Peyer's patch (tissue), 4 donors: ENCODE measurements around the gene ACTG2. TPM values are rescaled to one million over a fixed set of nuclear protein-coding genes. Genes with fewer than 3 reads are reported as not detected.

ENCODE experiments used
- DNase-seq, 3 donors: peaks; one replicate each; pipeline ENCODE4 v3.0.0-alpha.2; 2017 to 2019
- H3K27ac ChIP-seq, 4 donors: fragments of 200-600 bp; sonication (generic); one replicate each; pipeline ENCODE4 v1.5.1; 2016 to 2019
- H3K27me3 ChIP-seq, 2 donors: fragments of 200-600 bp; sonication (generic); one replicate each; pipeline ENCODE4 v1.5.1; 2019
- H3K36me3 ChIP-seq, 3 donors: fragments of 200-600 bp; sonication (generic); one replicate each; pipeline ENCODE4 v1.5.1; 2016 to 2019
- H3K4me1 ChIP-seq, 4 donors: fragments of 200-600 bp; sonication (generic); one replicate each; pipeline ENCODE4 v1.5.1; 2016 to 2019
- H3K4me3 ChIP-seq, 4 donors: fragments of 200-600 bp; sonication (generic); 1 replicate in 3 of 4; 2 replicates in 1 of 4; pipeline ENCODE4 v1.5.1; 2016 to 2019; ENCODE audit warnings: mild to moderate bottlenecking in 1 of 4
- H3K9me3 ChIP-seq, 4 donors: fragments of 200-600 bp; sonication (generic); one replicate each; pipeline ENCODE4 v1.5.1; 2016 to 2019; ENCODE audit warnings: mild to moderate bottlenecking in 1 of 4
- CTCF ChIP-seq, 6 experiments: fragments of 450-650 bp in 4 of 6; fragments of 200-600 bp in 2 of 6; sonication (generic) in 1 of 6; IDR thresholded peaks; one replicate each; pipeline ENCODE4 v1.5.1; 2017 to 2019; ENCODE audit warnings: antibody characterized with exemption in 6 of 6, mild to moderate bottlenecking in 3 of 6, moderate library complexity in 1 of 6
- POLR2A ChIP-seq, 2 donors: fragments of 450-650 bp; IDR thresholded peaks; one replicate each; pipeline ENCODE4 v1.5.1; 2017; ENCODE audit warnings: antibody characterized with exemption in 2 of 2, mild to moderate bottlenecking in 2 of 2, moderate library complexity in 2 of 2
- total RNA-seq, 4 donors: library from RNA; depleted of rRNA; stranded (reverse); fragments of >200 nt; gene quantifications; one replicate each; pipeline ENCODE4 v1.1.0, GENCODE V29; 2016

Gene ACTG2
- total RNA-seq, 4 donors from 2014 or later = 27.5 to 140 (median 40.0) TPM

GRCh38 chr2:73952499-73953446 is 60.0 kb downstream of the ACTG2 start:
- Histone ChIP-seq H3K36me3 (peaks cover 0 to 79% (median 0%) of the 10 kb centered on the region in 3 donors), H3K27me3 (no peaks in the 10 kb centered on the region), H3K4me1 (peaks cover 0 to 4% (median 2%) of the 10 kb centered on the region in 4 donors), H3K4me3 (no peak overlapping the region), H3K27ac (no peak overlapping the region), H3K9me3 (no peaks in the 10 kb centered on the region)
- TF ChIP-seq POLR2A (IDR thresholded peaks at IDR 0.05) (no peak), CTCF (IDR thresholded peaks at IDR 0.05) (no peak)
- no peak for DNase-seq

GRCh38 chr2:73956218-73956865 is 63.5 kb downstream of the ACTG2 start:
- Histone ChIP-seq H3K36me3 (peaks cover 0 to 75% (median 0%) of the 10 kb centered on the region in 3 donors), H3K27me3 (no peaks in the 10 kb centered on the region), H3K4me1 (no peaks in the 10 kb centered on the region), H3K4me3 (no peak overlapping the region), H3K9me3 (no peaks in the 10 kb centered on the region), H3K27ac (no peak overlapping the region)
- TF ChIP-seq POLR2A (IDR thresholded peaks at IDR 0.05) (no peak), CTCF (IDR thresholded peaks at IDR 0.05) (no peak)
- DNase-seq = no peak

- Histone ChIP-seq H3K27me3 (no peaks in the 10 kb centered on the region), H3K27ac (no peak overlapping the region), H3K9me3 (no peaks in the 10 kb centered on the region), H3K36me3 (peaks cover 0 to 36% (median 0%) of the 10 kb centered on the region in 3 donors), H3K4me1 (no peaks in the 10 kb centered on the region), H3K4me3 (no peak overlapping the region)
- TF ChIP-seq CTCF (IDR thresholded peaks at IDR 0.05) = no peak
- no peak for TF ChIP-seq POLR2A (IDR thresholded peaks at IDR 0.05)
- no peak for DNase-seq
Measured at GRCh38 chr2:73961274-73961673, 68.5 kb downstream of the ACTG2 start.

GRCh38 chr2:73961823-73962615 is 69.2 kb downstream of the ACTG2 start:
- no peak for TF ChIP-seq POLR2A (IDR thresholded peaks at IDR 0.05)
- H3K4me3 ChIP-seq = no peak overlapping the region
- H3K9me3 ChIP-seq = no peaks in the 10 kb centered on the region
- no peaks in the 10 kb centered on the region for H3K27me3 ChIP-seq
- no peaks in the 10 kb centered on the region for H3K4me1 ChIP-seq
- H3K27ac ChIP-seq = no peak overlapping the region
- peaks cover 0 to 29% (median 0%) of the 10 kb centered on the region in 3 donors for H3K36me3 ChIP-seq
- no peak for DNase-seq

GRCh38 chr2:73962798-73963197 is 70.0 kb downstream of the ACTG2 start:
- H3K27me3 ChIP-seq = no peaks in the 10 kb centered on the region

More at GRCh38 chr2:73962798-73963197, 70.0 kb downstream of the ACTG2 start:
- Histone ChIP-seq H3K4me1 (no peaks in the 10 kb centered on the region), H3K36me3 (peaks cover 0 to 22% (median 0%) of the 10 kb centered on the region in 3 donors), H3K27ac (no peak overlapping the region), H3K9me3 (no peaks in the 10 kb centered on the region), H3K4me3 (no peak overlapping the region)
- no peak for TF ChIP-seq POLR2A (IDR thresholded peaks at IDR 0.05)
- no peak for TF ChIP-seq CTCF (IDR thresholded peaks at IDR 0.05)
- DNase-seq = no peak
